Activated CD4-positive, alpha-beta memory T cell treated with anti-CD3 and anti-CD28 coated beads for 36 hours (primary cell): ENCODE results near the gene IDH2. TPM values are rescaled to one million over a fixed set of nuclear protein-coding genes. Genes with fewer than 3 reads are reported as not detected.
A peak's percentile ranks its signal among the peaks of the same experiment; 100 is the strongest.

Experiments
- CTCF ChIA-PET: fragments of 350-600 bp; sonication (Branson Sonifier 250); formaldehyde crosslinking; loops from one replicate; lab custom pipeline; 2021; ENCODE audit warnings: antibody characterized with exemption, inconsistent platforms; lab: Charles Lee
- POLR2A ChIA-PET: fragments of 350-600 bp; sonication (Branson Sonifier 250); formaldehyde crosslinking; loops from one replicate; lab custom pipeline; 2021; ENCODE audit warnings: antibody characterized with exemption; lab: Charles Lee
- DNase-seq: peaks from one replicate; pipeline ENCODE4 v3.0.0-alpha.2; 2020
- H3K27ac Mint-ChIP-seq: one replicate; pipeline ENCODE4 v1.8.0; 2021; ENCODE audit warnings: mixed read lengths
- H3K27me3 Mint-ChIP-seq: one replicate; pipeline ENCODE4 v1.8.0; 2021; ENCODE audit warnings: mixed read lengths
- H3K36me3 Mint-ChIP-seq: one replicate; pipeline ENCODE4 v1.8.0; 2021; ENCODE audit warnings: mixed read lengths
- H3K4me1 Mint-ChIP-seq: one replicate; pipeline ENCODE4 v1.8.0; 2021; ENCODE audit warnings: low read depth, mixed read lengths
- H3K4me3 Mint-ChIP-seq: one replicate; pipeline ENCODE4 v1.8.0; 2021; ENCODE audit warnings: mild to moderate bottlenecking, mixed read lengths
- H3K9me3 Mint-ChIP-seq: one replicate; pipeline ENCODE4 v1.8.0; 2021; ENCODE audit warnings: mixed read lengths
- intact Hi-C: fragments of 100-400 bp; cut with micrococcal nuclease; formaldehyde crosslinking; loops from one replicate; pipeline ENCODE4 v1.15.1; 2023
- total RNA-seq, 2 experiments: library from RNA; stranded (reverse); gene quantifications; one replicate each; pipeline ENCODE4 v1.2.3, GENCODE V29; 2021

IDH2 gene
- total RNA-seq, 2 experiments from 2014 or later = 170 to 175 TPM

DNA sequence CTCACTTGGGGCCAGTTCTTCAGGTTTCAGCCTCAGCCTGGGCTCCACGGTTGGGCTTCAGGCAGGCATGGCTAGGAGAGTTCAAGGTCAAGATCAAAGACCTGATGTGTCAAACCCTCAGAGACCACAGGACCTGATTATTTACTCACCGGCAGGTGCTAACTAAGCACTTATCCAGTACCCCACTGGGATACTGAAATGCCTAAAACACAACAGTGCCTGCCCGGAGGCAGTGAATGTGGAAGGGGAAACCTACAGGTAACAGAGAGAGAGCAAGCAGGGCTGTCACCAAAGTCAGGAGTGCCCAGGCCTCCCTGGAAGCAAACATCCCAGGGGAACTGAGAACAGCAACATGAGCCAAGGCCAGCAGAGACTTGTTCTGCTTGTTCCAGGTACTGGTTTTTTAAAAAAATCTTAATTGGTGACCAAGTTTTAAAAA, 6.7 kb downstream of the IDH2 start:
- intact Hi-C loops = loop anchor here (5.0 to 10.0 kb wide), 3 partner anchors 83 to 309 kb away; no protein-coding TSS in a partner anchor
- Mint-ChIP-seq H3K27me3 (no peaks in the 10 kb centered on the region), H3K27ac (peak overlapping the region; percentile 61), H3K4me1 (peaks cover 65% of the 10 kb centered on the region), H3K36me3 (peaks cover 13% of the 10 kb centered on the region), H3K9me3 (no peaks in the 10 kb centered on the region), H3K4me3 (peak overlapping the region; percentile 24)
- POLR2A ChIA-PET = no interaction called here
- CTCF ChIA-PET = interaction anchor here (1.1 kb wide), 1 partner anchor 136 kb away, joined by 3 read pairs; no protein-coding TSS in a partner anchor
- DNase-seq = peak; percentile 60

DNA sequence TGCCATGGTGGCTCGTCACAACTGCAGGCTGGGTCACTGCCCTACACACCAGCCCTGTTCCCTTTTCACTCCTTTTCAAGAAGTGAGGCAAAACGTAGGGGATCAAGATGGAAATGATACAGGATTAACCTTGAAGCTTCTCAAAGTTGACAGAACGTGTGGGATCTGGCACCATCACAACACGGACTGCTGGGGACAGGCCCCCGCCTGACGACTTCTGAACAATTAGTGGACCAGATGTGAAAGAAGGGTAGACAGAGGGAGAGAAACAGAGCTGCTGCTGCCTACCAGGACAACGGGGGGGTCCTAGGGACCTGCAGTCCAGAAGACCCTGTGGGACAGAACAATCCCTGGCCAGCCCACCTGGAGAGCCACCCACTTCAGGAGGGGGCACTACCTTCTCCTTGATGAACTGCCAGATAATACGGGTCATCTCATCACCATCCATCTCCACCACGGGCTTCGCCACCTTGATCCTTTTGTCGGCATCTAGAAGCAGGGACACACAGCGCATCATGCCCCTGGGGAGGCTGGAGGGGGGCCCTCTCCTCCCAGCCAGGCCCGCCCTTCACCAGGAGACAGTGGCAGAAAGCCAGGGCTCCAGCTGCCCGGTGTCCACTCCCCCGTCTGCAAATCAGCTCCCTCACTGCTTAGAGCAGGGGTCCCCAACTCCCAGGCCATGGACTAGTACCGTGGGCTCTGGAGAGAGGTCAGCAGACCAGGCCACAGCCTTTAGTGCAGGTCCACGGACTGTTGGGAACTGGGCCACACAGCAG, 10.9 kb downstream of the IDH2 start:
- peaks cover 29% of the 10 kb centered on the region for H3K36me3 Mint-ChIP-seq
- no peaks in the 10 kb centered on the region for H3K9me3 Mint-ChIP-seq
- no peak for DNase-seq
- H3K4me1 Mint-ChIP-seq = peaks cover 27% of the 10 kb centered on the region
- no peaks in the 10 kb centered on the region for H3K27me3 Mint-ChIP-seq
- intact Hi-C loops = loop anchor here (10.0 kb wide), 1 partner anchor 313 kb away; no protein-coding TSS in a partner anchor
- no peak overlapping the region for H3K4me3 Mint-ChIP-seq
- H3K27ac Mint-ChIP-seq = no peak overlapping the region
- POLR2A ChIA-PET = no interaction called here
- CTCF ChIA-PET = interaction anchor here (1.3 kb wide), 1 partner anchor 195 kb away, joined by 3 read pairs; no protein-coding TSS in a partner anchor

DNA sequence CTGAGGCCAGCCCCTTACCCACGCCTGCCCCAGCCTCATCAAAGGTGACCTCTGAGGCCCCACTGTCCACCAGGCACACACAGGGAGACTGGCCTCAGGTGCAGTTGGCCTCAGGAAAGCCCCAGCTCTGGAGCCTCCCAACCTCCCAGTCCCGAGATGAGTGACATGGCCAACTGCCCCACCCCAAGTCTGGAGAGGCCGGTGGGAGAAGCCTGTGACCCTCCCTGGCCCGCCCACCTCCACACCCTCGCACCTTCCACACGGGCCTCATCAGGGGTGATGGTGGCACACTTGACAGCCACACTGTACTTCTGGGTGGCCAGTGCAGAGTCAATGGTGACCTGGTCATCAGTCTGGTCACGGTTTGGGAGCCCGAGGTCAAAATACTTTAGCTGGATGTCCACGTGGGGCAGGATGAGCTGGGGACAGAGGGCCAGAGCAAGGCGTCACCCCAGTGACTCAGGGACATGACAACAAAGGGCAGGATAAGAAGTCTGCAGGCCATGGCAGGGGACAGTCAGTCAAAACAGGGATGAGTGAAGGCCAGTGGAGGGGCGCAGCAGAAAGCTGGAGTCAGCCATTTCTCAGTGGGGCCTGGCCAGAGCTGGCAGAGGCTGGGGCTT, 11.9 kb downstream of the IDH2 start:
- Mint-ChIP-seq H3K4me3 (no peak overlapping the region), H3K36me3 (peaks cover 23% of the 10 kb centered on the region), H3K27me3 (no peaks in the 10 kb centered on the region), H3K27ac (peak overlapping the region; percentile 33), H3K4me1 (peaks cover 19% of the 10 kb centered on the region), H3K9me3 (no peaks in the 10 kb centered on the region)
- ChIA-PET POLR2A (no interaction called here), CTCF (interaction anchor here (1.0 kb wide), 1 partner anchor 216 kb away, joined by 3 read pairs; no protein-coding TSS in a partner anchor)
- DNase-seq = no peak
- intact Hi-C loops = loop anchor here (10.0 kb wide), 1 partner anchor 314 kb away; no protein-coding TSS in a partner anchor

DNA sequence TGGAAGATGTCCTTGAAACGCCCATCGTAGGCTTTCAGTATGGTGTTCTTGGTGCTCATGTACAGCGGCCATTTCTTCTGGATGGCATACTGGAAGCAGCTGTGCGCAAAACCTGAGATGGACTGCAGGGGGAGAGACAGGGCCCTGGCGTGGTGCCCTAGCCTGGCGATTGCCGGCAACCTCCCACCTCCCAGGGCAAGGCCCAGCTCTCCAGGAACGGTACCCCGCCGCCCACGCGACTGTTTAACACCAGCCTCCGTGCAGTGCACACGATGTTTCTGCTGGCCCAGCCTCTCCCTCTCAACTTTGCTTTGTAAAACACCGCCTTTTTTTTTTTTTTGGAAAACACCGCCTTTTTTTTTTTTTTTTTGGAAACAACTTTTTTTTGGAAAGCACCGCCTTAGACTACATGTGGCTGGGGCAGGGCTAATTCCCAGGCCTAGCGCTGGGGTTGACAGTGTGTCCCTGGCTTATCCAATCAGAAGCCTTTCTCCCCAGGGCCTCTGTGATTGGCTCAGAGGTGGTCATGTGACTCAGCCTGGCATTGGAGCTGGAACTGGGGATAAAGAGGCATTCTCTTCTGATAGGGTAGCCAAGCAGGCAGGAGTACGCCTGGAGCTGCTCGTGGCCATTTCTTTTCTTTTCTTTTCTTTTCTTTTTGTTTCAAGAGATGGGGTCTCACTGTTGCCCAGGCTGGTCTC, 14.7 kb downstream of the IDH2 start:
- no peaks in the 10 kb centered on the region for H3K27me3 Mint-ChIP-seq
- H3K4me3 Mint-ChIP-seq = no peak overlapping the region
- POLR2A ChIA-PET = interaction anchor here (1.3 kb wide), 1 partner anchor 196 kb away, joined by 4 read pairs; no protein-coding TSS in a partner anchor

DNA sequence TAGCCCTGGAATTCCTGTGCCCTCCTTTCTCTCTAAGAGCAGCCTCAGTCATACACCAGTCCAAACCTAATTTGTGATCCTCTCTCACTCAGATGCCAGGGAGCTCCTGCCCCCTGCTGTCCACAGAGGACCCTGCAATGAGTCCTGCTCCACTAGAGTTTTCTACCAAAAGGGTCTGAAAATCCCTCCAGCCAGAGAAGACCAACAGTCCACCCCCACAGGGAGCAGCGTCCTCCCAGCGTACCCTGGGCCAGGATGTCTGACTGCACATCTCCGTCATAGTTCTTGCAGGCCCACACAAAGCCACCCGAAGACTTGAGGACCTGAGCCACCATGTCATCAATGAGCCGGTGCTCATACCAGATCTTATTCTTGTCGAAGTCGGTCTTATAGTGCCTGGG, 15.4 kb downstream of the IDH2 start:
- peak overlapping the region; percentile 49 for H3K27ac Mint-ChIP-seq
- intact Hi-C loops = loop anchor here (2.0 to 5.0 kb wide), 2 partner anchors 48 to 345 kb away; no protein-coding TSS in a partner anchor
- peaks cover 33% of the 10 kb centered on the region for H3K36me3 Mint-ChIP-seq
- no peaks in the 10 kb centered on the region for H3K9me3 Mint-ChIP-seq
- H3K4me3 Mint-ChIP-seq = no peak overlapping the region
- DNase-seq = peak; percentile 73
- H3K4me1 Mint-ChIP-seq = peaks cover 4% of the 10 kb centered on the region
- no peaks in the 10 kb centered on the region for H3K27me3 Mint-ChIP-seq
- ChIA-PET POLR2A (interaction anchor here (1.3 kb wide), 1 partner anchor 196 kb away, joined by 4 read pairs; no protein-coding TSS in a partner anchor), CTCF (interaction anchor here (0.6 to 4.8 kb wide), 24 partner anchors 9 to 512 kb away, joined by 3 to 31 read pairs (median 4); partner anchors contain the start of genes IDH2 and TICRR)

More for the DNA sequence above, 14.7 kb downstream of the IDH2 start:
- peak; percentile 63 for DNase-seq
- intact Hi-C loops = loop anchor here (2.0 to 5.0 kb wide), 2 partner anchors 49 to 345 kb away; no protein-coding TSS in a partner anchor
- CTCF ChIA-PET = interaction anchor here (0.6 to 4.8 kb wide), 24 partner anchors 9 to 513 kb away, joined by 3 to 31 read pairs (median 3); partner anchors contain the start of genes IDH2 and TICRR
- peaks cover 33% of the 10 kb centered on the region for H3K36me3 Mint-ChIP-seq
- no peak overlapping the region for H3K27ac Mint-ChIP-seq
- peaks cover 4% of the 10 kb centered on the region for H3K4me1 Mint-ChIP-seq
- no peaks in the 10 kb centered on the region for H3K9me3 Mint-ChIP-seq

DNA sequence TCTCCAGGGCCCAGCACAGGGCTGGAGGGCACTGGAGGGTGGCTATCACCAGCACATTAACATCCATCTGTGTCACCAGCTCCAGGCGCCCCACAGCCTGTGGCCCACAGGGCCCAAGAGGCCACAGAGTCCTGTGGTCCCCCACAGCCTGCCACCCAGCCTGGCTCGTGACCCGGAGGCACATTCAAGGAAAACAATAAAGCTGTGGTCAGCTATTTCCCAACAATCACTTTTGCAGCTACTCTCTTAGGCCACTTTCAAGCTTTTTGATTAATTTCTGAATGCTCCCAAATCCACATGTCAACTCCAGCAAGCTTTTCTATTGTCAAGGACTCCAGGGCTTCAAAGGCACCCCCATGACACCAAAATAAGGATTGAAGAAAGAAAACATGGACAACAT, 16.7 kb downstream of the IDH2 start:
- no peak for DNase-seq
- ChIA-PET CTCF (interaction anchor here (0.7 to 4.8 kb wide), 12 partner anchors 10 to 345 kb away, joined by 3 to 31 read pairs (median 10); no protein-coding TSS in a partner anchor), POLR2A (interaction anchor here (1.0 kb wide), 1 partner anchor 192 kb away, joined by 3 read pairs; the partner anchor contains the start of gene AP3S2)
- Mint-ChIP-seq H3K27ac (no peak overlapping the region), H3K4me1 (peaks cover 4% of the 10 kb centered on the region), H3K4me3 (no peak overlapping the region), H3K27me3 (no peaks in the 10 kb centered on the region), H3K9me3 (no peaks in the 10 kb centered on the region), H3K36me3 (peaks cover 36% of the 10 kb centered on the region)
- intact Hi-C loops = loop anchor here (5.0 kb wide), 1 partner anchor 343 kb away; no protein-coding TSS in a partner anchor

DNA sequence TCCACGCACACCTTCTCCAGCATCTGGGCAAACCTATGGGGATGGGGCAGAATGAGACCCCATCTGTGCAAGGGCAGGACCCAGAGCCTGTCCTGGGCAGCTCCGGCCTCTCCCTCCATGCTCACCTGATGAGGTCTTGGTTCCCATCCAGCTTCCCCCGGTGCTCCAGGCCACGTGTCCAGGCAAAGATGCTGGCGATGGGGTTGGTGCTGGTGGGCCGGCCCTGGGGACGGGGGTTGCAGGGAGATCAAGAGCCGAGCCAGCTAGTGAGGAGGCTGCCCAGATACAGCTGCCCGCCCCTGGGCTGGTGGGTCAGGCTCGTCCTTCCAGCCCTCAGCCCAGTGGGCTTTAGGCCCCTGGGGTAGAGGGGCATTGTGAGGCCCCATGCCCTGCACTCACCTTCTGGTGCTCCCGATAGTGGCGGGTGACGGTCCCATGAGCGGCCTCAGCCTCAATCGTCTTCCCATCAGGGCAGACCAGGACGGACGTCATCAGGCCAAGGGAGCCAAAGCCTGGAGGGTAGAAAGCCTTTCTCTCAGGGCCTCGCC, 17.3 kb downstream of the IDH2 start:
- intact Hi-C loops = loop anchor here (5.0 kb wide), 1 partner anchor 343 kb away; no protein-coding TSS in a partner anchor
- DNase-seq = no peak
- Mint-ChIP-seq H3K4me3 (no peak overlapping the region), H3K27ac (no peak overlapping the region), H3K9me3 (no peaks in the 10 kb centered on the region), H3K36me3 (peaks cover 33% of the 10 kb centered on the region), H3K4me1 (peaks cover 4% of the 10 kb centered on the region), H3K27me3 (no peaks in the 10 kb centered on the region)
- POLR2A ChIA-PET = interaction anchor here (1.0 kb wide), 1 partner anchor 191 kb away, joined by 3 read pairs; the partner anchor contains the start of gene AP3S2
- CTCF ChIA-PET = interaction anchor here (0.6 to 4.8 kb wide), 10 partner anchors 9 to 324 kb away, joined by 3 to 31 read pairs (median 8); no protein-coding TSS in a partner anchor

DNA sequence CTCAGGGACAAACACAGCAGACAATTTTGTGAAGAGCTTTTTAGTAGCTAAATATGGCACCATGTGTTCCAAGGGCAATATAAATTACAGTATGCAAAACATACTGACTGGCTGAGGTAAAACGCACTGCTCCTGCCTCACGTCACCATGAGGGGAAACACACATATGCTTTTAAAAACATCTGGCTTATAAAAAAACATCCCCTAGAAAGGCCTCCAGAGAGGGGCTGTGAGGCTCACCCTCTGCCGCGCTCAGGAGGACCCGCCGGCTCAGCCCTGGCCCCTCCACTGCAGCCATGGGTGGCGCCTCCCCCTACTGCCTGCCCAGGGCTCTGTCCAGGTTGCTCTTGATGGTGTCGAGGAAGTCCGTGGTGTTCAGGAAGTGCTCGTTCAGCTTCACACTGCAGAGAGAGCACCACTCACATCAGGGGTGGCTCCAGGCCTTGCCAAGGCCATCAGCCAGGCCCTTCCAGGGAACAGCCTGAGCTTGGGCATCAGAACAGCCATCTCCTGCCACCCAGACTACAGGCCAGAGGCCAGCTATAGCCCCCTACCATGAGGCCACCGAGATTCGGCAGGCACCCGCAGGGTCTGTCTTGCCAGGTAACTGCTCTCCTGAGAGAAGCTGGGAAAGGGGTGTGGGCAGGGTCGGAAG, 18.2 kb downstream of the IDH2 start:
- Mint-ChIP-seq H3K36me3 (peaks cover 27% of the 10 kb centered on the region), H3K9me3 (no peaks in the 10 kb centered on the region), H3K4me3 (no peak overlapping the region), H3K27ac (no peak overlapping the region), H3K4me1 (peaks cover 4% of the 10 kb centered on the region), H3K27me3 (no peaks in the 10 kb centered on the region)
- intact Hi-C loops = no loop called here
- DNase-seq = no peak
- POLR2A ChIA-PET = no interaction called here
- CTCF ChIA-PET = interaction anchor here (0.6 to 4.8 kb wide), 6 partner anchors 8 to 323 kb away, joined by 3 to 31 read pairs (median 6); no protein-coding TSS in a partner anchor

DNA sequence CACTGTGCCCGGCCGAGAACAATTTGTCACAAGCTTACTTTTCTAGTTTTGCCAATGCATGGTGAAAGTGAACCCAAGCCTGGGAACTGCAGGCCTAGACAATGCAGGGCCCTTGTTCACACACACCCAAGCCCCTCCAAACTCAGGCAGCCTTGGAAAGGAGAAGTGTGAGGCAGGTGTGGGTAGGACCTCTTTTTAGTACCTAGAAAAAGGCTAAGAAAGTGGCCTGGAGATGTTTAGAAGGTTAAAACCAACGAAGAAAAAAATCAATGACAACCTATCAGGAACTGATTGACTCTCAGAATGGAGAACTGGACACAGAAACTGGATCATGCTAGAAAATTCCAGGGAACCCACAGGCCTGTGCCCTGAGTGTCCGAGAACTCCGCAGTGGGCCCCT, 18.8 kb downstream of the IDH2 start:
- no peak overlapping the region for H3K27ac Mint-ChIP-seq

DNA sequence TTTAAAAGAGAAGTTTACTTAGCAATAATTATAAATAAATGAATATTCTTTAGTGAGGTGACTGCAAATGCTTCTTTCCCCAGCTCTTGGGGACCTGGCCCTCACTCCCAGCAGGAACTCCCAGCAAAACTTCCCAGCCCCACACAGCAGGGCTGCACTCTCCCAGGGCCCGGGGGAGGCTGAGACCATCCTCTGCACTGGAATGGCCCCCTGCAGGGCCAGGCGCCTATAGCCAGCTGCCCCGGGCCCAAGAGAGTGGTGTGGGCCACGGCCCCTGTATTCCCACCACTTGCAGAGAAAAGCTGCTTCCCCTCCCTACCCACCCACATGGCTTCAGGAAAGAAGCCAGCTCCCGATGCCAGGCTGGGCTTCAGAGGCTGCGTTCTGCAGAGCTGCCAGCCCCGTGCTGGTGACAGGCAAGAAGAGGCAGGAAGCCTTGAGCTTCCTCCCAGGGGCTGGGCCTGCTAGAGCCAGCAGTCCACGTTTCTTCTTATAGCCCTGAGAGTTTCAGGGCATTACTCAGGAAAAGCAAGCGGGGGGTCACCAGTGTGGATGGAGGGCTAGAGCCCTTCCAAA, 20.0 kb downstream of the IDH2 start:
- Mint-ChIP-seq H3K27me3 (no peaks in the 10 kb centered on the region), H3K9me3 (no peaks in the 10 kb centered on the region), H3K4me3 (no peak overlapping the region), H3K27ac (no peak overlapping the region), H3K36me3 (peaks cover 23% of the 10 kb centered on the region), H3K4me1 (peaks cover 4% of the 10 kb centered on the region)
- intact Hi-C loops = no loop called here
- CTCF ChIA-PET = no interaction called here
- DNase-seq = no peak
- POLR2A ChIA-PET = no interaction called here

More for the DNA sequence above, 18.8 kb downstream of the IDH2 start:
- CTCF ChIA-PET = interaction anchor here (0.6 to 1.7 kb wide), 3 partner anchors 13 to 410 kb away, joined by 3 to 4 read pairs (median 4); no protein-coding TSS in a partner anchor
- POLR2A ChIA-PET = no interaction called here
- intact Hi-C loops = no loop called here
- DNase-seq = no peak
- no peaks in the 10 kb centered on the region for H3K27me3 Mint-ChIP-seq
- peaks cover 25% of the 10 kb centered on the region for H3K36me3 Mint-ChIP-seq
- peaks cover 4% of the 10 kb centered on the region for H3K4me1 Mint-ChIP-seq
- H3K4me3 Mint-ChIP-seq = no peak overlapping the region
- H3K9me3 Mint-ChIP-seq = no peaks in the 10 kb centered on the region
